ENCODE data around the gene SLC28A1. TPM values are rescaled to one million over a fixed set of nuclear protein-coding genes. Genes with fewer than 3 reads are reported as not detected.

The SLC28A1 gene
- total RNA-seq, 1 experiment from 2014 or later: not detected

GRCh38 chr15:84839714-84840113, 44.7 kb upstream of the SLC28A1 start:
- no peaks in the 10 kb centered on the region for H3K27me3 ChIP-seq (ENCODE audit: control insufficient read depth, insufficient read depth, low read length)
- CTCF ChIA-PET: no interaction called here
- no peaks in the 10 kb centered on the region for H3K9me3 ChIP-seq (ENCODE audit: control insufficient read depth, insufficient read depth, low read depth, low read length)
- ATAC-seq (no peak), DNase-seq (ENCODE audit: low read depth, low spot score) (no peak)
- intact Hi-C loops (cut with micrococcal nuclease; ENCODE audit: unreplicated experiment) (no loop called here), in situ Hi-C loops (cut with HindIII; ENCODE audit: low pct_unique_long_range_greater_than_20kb, low sequenced_read_pairs) (no loop called here)
- no peak overlapping the region for H3K27ac ChIP-seq (ENCODE audit: low read length)
- POLR2A ChIA-PET: interaction anchor here (0.6 kb wide), 1 partner anchor 21 kb away, joined by 3 read pairs; no protein-coding TSS in a partner anchor
- no peaks in the 10 kb centered on the region for H3K36me3 ChIP-seq (ENCODE audit: control insufficient read depth, insufficient read depth, low read length)
- H3K4me3 ChIP-seq (ENCODE audit: low read depth in 2 of 2, low read length in 2 of 2): no peak overlapping the region
- no peaks in the 10 kb centered on the region for H3K4me1 ChIP-seq (ENCODE audit: control insufficient read depth, insufficient read depth, low read length)
- no peak for TF ChIP-seq TCF7L2 (IDR thresholded peaks at IDR 0.05; ENCODE audit: low read depth, low read length)
- no peak for TF ChIP-seq POLR2AphosphoS5 (IDR thresholded peaks at IDR 0.05; ENCODE audit: low read depth, low read length)
- no peak for TF ChIP-seq CTCF (IDR thresholded peaks at IDR 0.05)
- BruUV-seq (replicated peaks): no TSS peak

- intact Hi-C loops (cut with micrococcal nuclease; ENCODE audit: unreplicated experiment) (no loop called here), in situ Hi-C loops (cut with HindIII; ENCODE audit: low pct_unique_long_range_greater_than_20kb, low sequenced_read_pairs) (no loop called here)
- ChIA-PET POLR2A (no interaction called here), CTCF (no interaction called here)
- DNase-seq (ENCODE audit: low read depth, low spot score): no peak
- H3K27ac ChIP-seq (ENCODE audit: low read length): no peak overlapping the region
- no peaks in the 10 kb centered on the region for H3K9me3 ChIP-seq (ENCODE audit: control insufficient read depth, insufficient read depth, low read depth, low read length)
- no peak for TF ChIP-seq POLR2AphosphoS5 (IDR thresholded peaks at IDR 0.05; ENCODE audit: low read depth, low read length)
- TF ChIP-seq TCF7L2 (IDR thresholded peaks at IDR 0.05; ENCODE audit: low read depth, low read length): no peak
- TF ChIP-seq CTCF (IDR thresholded peaks at IDR 0.05): no peak
- TF ChIP-seq SIN3A (IDR thresholded peaks at IDR 0.05; ENCODE audit: borderline replicate concordance, insufficient read depth, low read depth, low read length): no peak
- no peak for TF ChIP-seq REST (IDR thresholded peaks at IDR 0.05; ENCODE audit: insufficient read depth in 1 of 2, low read depth in 2 of 2, low read length in 1 of 2)
- ATAC-seq: peak; percentile 12; the same call in 1 of the 2 replicates
- no peaks in the 10 kb centered on the region for H3K36me3 ChIP-seq (ENCODE audit: control insufficient read depth, insufficient read depth, low read length)
- H3K4me1 ChIP-seq (ENCODE audit: control insufficient read depth, insufficient read depth, low read length): no peaks in the 10 kb centered on the region
- H3K4me3 ChIP-seq (ENCODE audit: low read depth in 2 of 2, low read length in 2 of 2): no peak overlapping the region
- no peaks in the 10 kb centered on the region for H3K27me3 ChIP-seq (ENCODE audit: control insufficient read depth, insufficient read depth, low read length)
- no TSS peak for BruUV-seq (replicated peaks)
These were observed 44.2 kb upstream of the SLC28A1 start for GRCh38 chr15:84840255-84840654.

All from Panc1 (cell line).